ENCODE data around the gene SP6. TPM values are rescaled to one million over a fixed set of nuclear protein-coding genes. Genes with fewer than 3 reads are reported as not detected.

SP6 gene
- total and polyA plus RNA-seq, 8 donors = 0.31 to 3.0 (median 0.38) TPM; not detected in 3

DNA sequence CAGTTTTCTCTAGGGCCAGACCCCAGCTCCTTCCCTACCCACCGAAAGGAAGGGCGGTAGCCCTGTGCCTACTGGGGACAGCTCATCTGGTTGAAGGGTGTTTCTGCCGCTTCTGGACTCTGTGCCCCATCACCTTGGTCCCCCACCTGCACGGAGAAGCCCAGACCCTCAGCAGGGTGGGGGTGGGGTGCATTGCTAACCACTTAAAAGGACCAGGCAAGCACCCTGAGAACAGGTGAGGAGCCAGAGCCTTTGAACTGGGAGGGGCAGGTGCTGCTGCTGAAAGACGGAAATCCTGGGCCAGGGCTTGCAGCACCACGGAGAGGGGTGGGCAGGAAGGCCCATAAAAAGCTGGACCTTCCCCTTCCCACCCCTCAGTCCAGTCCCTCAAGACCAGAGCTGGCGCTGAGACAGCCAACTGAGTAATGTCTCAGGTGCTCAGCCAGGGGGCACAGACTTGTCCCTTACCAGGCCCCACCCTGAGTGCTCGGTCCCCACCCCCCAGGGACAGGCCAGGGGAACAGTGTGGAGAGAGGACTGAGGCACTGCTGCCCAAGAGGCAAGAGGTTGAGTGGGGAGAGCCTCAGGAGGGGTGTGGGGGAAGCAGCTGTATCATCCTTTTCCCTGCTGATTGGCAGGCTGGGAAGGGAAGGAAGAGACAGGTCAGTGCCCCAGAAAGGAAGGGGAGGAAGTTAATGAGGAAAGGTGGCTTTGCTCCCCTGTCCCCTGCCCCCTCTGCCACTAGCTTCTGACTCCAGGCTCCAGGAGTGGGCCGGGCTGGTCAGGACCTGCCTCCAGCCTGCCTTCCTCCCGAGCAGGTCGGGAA lies 34.2 kb upstream of the SP6 start:
- Histone ChIP-seq H3K27me3 (peaks cover 0 to 22% (median 0%) of the 10 kb centered on the region in 3 donors), H3K27ac (no peak overlapping the region), H3K4me3 (no peak overlapping the region), H3K4me1 (peaks cover 0 to 34% (median 5%) of the 10 kb centered on the region in 4 donors), H3K9me3 (no peaks in the 10 kb centered on the region), H3K36me3 (no peaks in the 10 kb centered on the region)
- peak in 1 of 2 donors; percentile 67 for DNase-seq
- intact Hi-C loops (cut with DNase I; ENCODE audit: low total_unique reads) = loop anchor here (5.0 kb wide), 1 partner anchor 38 kb away; no protein-coding TSS in a partner anchor
- TF ChIP-seq EP300 (IDR thresholded peaks at IDR 0.05) (no peak), POLR2A (IDR thresholded peaks at IDR 0.05) (no peak), POLR2AphosphoS5 (IDR thresholded peaks at IDR 0.05) (no peak)
- TF ChIP-seq, protein P1, sequence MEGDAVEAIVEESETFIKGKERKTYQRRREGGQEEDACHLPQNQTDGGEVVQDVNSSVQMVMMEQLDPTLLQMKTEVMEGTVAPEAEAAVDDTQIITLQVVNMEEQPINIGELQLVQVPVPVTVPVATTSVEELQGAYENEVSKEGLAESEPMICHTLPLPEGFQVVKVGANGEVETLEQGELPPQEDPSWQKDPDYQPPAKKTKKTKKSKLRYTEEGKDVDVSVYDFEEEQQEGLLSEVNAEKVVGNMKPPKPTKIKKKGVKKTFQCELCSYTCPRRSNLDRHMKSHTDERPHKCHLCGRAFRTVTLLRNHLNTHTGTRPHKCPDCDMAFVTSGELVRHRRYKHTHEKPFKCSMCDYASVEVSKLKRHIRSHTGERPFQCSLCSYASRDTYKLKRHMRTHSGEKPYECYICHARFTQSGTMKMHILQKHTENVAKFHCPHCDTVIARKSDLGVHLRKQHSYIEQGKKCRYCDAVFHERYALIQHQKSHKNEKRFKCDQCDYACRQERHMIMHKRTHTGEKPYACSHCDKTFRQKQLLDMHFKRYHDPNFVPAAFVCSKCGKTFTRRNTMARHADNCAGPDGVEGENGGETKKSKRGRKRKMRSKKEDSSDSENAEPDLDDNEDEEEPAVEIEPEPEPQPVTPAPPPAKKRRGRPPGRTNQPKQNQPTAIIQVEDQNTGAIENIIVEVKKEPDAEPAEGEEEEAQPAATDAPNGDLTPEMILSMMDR (IDR thresholded peaks at IDR 0.05) = no peak
- 51 to 62% (median 59%) methylated on average over 10 to 11 of the region's 11 CpGs for WGBS, 5 donors

DNA sequence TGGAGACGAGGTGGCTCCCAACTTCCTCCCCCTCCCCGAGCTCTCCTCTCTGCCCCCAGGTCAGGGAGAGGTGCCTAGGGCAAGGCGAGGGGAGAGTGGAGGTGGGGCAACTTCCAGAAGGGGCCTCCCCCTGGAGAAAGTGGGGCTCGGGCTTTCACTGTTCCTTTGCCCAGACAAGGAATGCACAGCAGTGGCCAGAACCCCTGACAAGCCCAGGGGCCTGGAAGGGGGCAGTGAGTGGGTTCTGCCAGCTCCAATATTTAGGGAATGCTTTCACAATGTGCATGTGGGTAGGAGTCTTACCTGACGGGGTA lies 33.4 kb upstream of the SP6 start:
- Histone ChIP-seq H3K4me3 (no peak overlapping the region), H3K9me3 (no peaks in the 10 kb centered on the region), H3K27me3 (peaks cover 0 to 26% (median 0%) of the 10 kb centered on the region in 3 donors), H3K4me1 (peaks cover 0 to 34% (median 5%) of the 10 kb centered on the region in 4 donors), H3K27ac (no peak overlapping the region), H3K36me3 (no peaks in the 10 kb centered on the region)
- TF ChIP-seq, protein P1 (IDR thresholded peaks at IDR 0.05) = no peak
- TF ChIP-seq POLR2AphosphoS5 (IDR thresholded peaks at IDR 0.05) (no peak), EP300 (IDR thresholded peaks at IDR 0.05) (no peak), POLR2A (IDR thresholded peaks at IDR 0.05) (no peak)
- no peak for DNase-seq
- 31 to 36% (median 33%) methylated on average over 5 of the region's 5 CpGs for WGBS, 5 donors
- intact Hi-C loops (cut with DNase I; ENCODE audit: low total_unique reads) = loop anchor here (5.0 kb wide), 1 partner anchor 37 kb away; no protein-coding TSS in a partner anchor

DNA sequence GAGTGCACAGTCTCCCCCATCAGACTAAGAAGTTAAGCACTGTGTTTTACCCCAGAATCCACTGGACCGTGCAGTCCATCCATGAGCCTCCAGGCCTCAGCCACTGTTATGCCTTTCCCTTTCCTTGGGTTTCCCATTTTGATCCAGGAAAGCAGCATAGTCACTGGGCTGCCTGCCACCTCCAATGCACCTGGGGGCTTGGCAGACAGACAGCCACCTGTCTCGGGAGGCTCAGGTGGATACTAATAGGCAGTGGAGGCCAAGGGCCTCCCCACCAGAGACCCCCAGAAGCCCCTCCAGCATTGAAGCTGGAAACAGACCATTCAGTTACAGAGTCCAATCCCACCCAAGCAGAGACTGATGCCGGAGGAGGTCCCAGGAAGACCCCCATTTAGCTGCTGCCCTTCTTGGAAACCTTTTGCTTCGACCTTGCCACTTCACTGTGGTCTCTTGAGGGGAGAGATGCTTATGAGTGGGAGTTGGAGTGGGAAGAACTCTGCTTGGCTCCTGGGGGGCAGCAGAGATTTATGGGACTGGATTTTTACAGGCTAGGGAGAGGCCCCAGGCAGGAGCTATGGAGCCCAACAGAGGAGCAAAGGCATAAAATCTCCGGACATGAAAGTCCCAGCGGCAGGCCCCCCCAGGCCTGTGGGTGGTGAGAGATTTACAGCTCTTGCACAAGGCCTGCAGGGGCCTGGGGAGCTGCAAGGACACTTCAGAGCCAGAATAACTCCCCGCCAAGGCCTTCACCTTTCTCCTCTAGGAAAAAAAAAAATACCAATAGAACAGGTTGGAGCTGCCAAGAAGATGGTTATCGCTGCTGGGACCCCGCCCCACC lies 32.8 kb upstream of the SP6 start:
- Histone ChIP-seq H3K9me3 (no peaks in the 10 kb centered on the region), H3K27me3 (peaks cover 0 to 29% (median 0%) of the 10 kb centered on the region in 3 donors), H3K36me3 (no peaks in the 10 kb centered on the region), H3K27ac (no peak overlapping the region), H3K4me1 (peaks cover 0 to 34% (median 5%) of the 10 kb centered on the region in 4 donors), H3K4me3 (no peak overlapping the region)
- TF ChIP-seq, protein P1 (IDR thresholded peaks at IDR 0.05) = no peak
- TF ChIP-seq POLR2A (IDR thresholded peaks at IDR 0.05) (no peak), POLR2AphosphoS5 (IDR thresholded peaks at IDR 0.05) (no peak)
- DNase-seq = peak in 1 of 2 donors; percentile 62
- intact Hi-C loops (cut with DNase I; ENCODE audit: low total_unique reads) = loop anchor here (5.0 kb wide), 1 partner anchor 37 kb away; no protein-coding TSS in a partner anchor
- WGBS, 5 donors = 56 to 71% (median 58%) methylated on average over 8 to 9 of the region's 9 CpGs
